ENCODE data around the gene PTPRE. TPM values are rescaled to one million over a fixed set of nuclear protein-coding genes. Genes with fewer than 3 reads are reported as not detected.

PTPRE gene
- total RNA-seq, 2 experiments from 2014 or later = 19.9 to 22.3 TPM

GRCh38 chr10:127926455-127926854, 19.6 kb downstream of the PTPRE start:
- H3K4me3 Mint-ChIP-seq = no peak overlapping the region
- DNase-seq (no peak), ATAC-seq (no peak)
- intact Hi-C loops (cut with micrococcal nuclease) = no loop called here
- no peaks in the 10 kb centered on the region for H3K9me3 Mint-ChIP-seq
- H3K4me1 Mint-ChIP-seq (ENCODE audit: low read depth) = no peaks in the 10 kb centered on the region
- ChIA-PET POLR2A (interaction anchor here (0.6 kb wide), 1 partner anchor 47 kb away, joined by 3 read pairs; no protein-coding TSS in a partner anchor), CTCF (interaction anchor here (1.1 to 2.4 kb wide), 2 partner anchors 16 to 85 kb away, joined by 3 to 10 read pairs; no protein-coding TSS in a partner anchor)
- TF ChIP-seq, protein P1, sequence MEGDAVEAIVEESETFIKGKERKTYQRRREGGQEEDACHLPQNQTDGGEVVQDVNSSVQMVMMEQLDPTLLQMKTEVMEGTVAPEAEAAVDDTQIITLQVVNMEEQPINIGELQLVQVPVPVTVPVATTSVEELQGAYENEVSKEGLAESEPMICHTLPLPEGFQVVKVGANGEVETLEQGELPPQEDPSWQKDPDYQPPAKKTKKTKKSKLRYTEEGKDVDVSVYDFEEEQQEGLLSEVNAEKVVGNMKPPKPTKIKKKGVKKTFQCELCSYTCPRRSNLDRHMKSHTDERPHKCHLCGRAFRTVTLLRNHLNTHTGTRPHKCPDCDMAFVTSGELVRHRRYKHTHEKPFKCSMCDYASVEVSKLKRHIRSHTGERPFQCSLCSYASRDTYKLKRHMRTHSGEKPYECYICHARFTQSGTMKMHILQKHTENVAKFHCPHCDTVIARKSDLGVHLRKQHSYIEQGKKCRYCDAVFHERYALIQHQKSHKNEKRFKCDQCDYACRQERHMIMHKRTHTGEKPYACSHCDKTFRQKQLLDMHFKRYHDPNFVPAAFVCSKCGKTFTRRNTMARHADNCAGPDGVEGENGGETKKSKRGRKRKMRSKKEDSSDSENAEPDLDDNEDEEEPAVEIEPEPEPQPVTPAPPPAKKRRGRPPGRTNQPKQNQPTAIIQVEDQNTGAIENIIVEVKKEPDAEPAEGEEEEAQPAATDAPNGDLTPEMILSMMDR (IDR thresholded peaks at IDR 0.05) = no peak
- no peak overlapping the region for H3K27ac Mint-ChIP-seq
- no peaks in the 10 kb centered on the region for H3K27me3 Mint-ChIP-seq
- no peaks in the 10 kb centered on the region for H3K36me3 Mint-ChIP-seq (ENCODE audit: low read depth)

DNA sequence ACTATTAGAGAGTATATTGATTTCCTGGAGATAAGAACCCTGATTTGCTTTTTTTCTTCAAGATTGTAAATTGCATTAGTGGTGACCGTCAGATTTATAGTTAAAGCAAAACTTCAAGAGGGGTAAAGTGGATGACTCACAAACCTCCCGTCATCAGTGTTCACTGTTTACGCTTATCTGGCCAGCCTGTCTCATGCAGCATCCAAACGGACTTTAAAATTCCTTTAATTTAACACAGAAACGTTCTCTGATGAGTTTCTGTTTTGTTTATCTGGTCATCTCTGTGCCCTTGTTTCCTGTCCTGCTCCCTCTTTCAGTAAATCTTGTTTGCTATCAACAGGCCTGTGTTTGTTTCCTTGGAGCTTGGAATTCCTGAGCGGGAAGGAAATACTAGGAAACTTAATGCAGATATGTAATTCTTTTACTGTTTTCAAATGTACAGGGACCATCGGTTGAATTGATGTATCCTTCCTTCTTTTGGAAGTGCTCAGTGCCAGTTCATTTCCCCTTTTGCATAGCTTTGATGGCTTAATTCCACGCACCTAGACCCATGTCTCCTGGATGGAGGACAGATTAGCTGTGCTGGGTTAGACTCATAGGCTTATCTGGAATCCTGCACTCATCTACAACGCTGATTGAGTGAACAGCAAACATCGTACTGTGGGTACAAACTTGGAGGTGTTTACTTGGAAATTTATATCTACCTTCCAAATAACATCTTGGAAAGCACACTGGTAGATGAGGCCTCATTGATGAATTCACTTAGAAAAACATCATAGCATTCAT, 21.3 kb downstream of the PTPRE start:
- Mint-ChIP-seq H3K36me3 (ENCODE audit: low read depth) (no peaks in the 10 kb centered on the region), H3K27me3 (no peaks in the 10 kb centered on the region), H3K27ac (no peak overlapping the region), H3K9me3 (no peaks in the 10 kb centered on the region), H3K4me1 (ENCODE audit: low read depth) (no peaks in the 10 kb centered on the region), H3K4me3 (no peak overlapping the region)
- ChIA-PET POLR2A (no interaction called here), CTCF (no interaction called here)
- ATAC-seq (no peak), DNase-seq (no peak)
- intact Hi-C loops (cut with micrococcal nuclease) = no loop called here
- TF ChIP-seq, protein P1 (IDR thresholded peaks at IDR 0.05) = no peak

- TF ChIP-seq, protein P1 (IDR thresholded peaks at IDR 0.05) = no peak
- intact Hi-C loops (cut with micrococcal nuclease) = no loop called here
- no peaks in the 10 kb centered on the region for H3K9me3 Mint-ChIP-seq
- no peaks in the 10 kb centered on the region for H3K36me3 Mint-ChIP-seq (ENCODE audit: low read depth)
- DNase-seq (no peak), ATAC-seq (no peak)
- no peak overlapping the region for H3K27ac Mint-ChIP-seq
- no peaks in the 10 kb centered on the region for H3K27me3 Mint-ChIP-seq
- ChIA-PET CTCF (no interaction called here), POLR2A (interaction anchor here (0.6 kb wide), 1 partner anchor 98 kb away, joined by 3 read pairs; no protein-coding TSS in a partner anchor)
- H3K4me1 Mint-ChIP-seq (ENCODE audit: low read depth) = no peaks in the 10 kb centered on the region
- no peak overlapping the region for H3K4me3 Mint-ChIP-seq
Measured at GRCh38 chr10:127932521-127933270, 25.8 kb downstream of the PTPRE start.

DNA sequence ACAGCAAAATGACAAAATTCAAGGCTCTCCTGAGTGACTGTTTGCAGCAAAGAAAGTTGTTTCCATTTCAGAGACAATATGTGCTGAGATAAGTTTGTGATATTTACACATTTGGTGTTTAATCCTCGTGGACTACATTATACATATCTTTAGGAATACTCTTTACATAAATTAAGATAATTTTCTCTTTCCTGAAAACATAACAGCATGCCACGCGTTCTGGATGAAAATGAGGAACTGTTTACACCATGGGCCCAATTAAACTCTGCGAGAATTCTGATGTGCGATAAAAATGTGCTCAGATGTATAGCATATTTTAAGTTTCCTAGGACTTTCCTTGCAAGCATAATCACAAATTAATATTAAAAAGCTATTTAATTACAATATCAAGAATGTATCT, 26.4 kb downstream of the PTPRE start:
- intact Hi-C loops (cut with micrococcal nuclease) = no loop called here
- peaks cover 4% of the 10 kb centered on the region for H3K27me3 Mint-ChIP-seq
- no peaks in the 10 kb centered on the region for H3K9me3 Mint-ChIP-seq
- ATAC-seq = no peak
- H3K4me3 Mint-ChIP-seq = no peak overlapping the region
- no peaks in the 10 kb centered on the region for H3K4me1 Mint-ChIP-seq (ENCODE audit: low read depth)
- TF ChIP-seq, protein P1 (IDR thresholded peaks at IDR 0.05) = no peak
- POLR2A ChIA-PET = no interaction called here
- no peak for DNase-seq
- no peak overlapping the region for H3K27ac Mint-ChIP-seq
- CTCF ChIA-PET = no interaction called here
- no peaks in the 10 kb centered on the region for H3K36me3 Mint-ChIP-seq (ENCODE audit: low read depth)

DNA sequence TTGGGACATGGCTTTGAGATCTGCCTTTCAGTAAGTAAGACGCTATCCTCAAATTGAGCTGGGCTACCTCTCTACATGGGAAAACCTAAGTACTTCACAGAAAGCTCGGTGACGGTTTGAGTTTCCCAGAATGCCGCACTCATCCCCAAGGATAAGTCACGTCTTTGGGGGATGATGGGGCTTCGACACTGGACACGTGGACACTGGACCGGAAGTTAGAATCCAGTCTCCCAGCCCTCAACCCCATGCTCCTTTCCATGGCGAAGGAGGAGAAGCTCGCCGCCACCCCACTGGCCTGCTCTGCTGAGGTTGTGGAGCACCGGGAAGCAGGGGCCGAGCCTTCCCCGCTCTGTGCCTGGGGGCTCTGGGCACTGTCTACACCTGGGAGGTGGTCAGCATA, 27.5 kb downstream of the PTPRE start:
- ATAC-seq (no peak), DNase-seq (no peak)
- intact Hi-C loops (cut with micrococcal nuclease) = no loop called here
- TF ChIP-seq, protein P1 (IDR thresholded peaks at IDR 0.05) = no peak
- Mint-ChIP-seq H3K36me3 (ENCODE audit: low read depth) (no peaks in the 10 kb centered on the region), H3K9me3 (no peaks in the 10 kb centered on the region), H3K27me3 (peaks cover 6% of the 10 kb centered on the region), H3K4me1 (ENCODE audit: low read depth) (no peaks in the 10 kb centered on the region), H3K4me3 (no peak overlapping the region), H3K27ac (no peak overlapping the region)
- CTCF ChIA-PET = no interaction called here
- POLR2A ChIA-PET = no interaction called here

Measured in activated CD8-positive, alpha-beta T cell treated with anti-CD3 and anti-CD28 coated beads for 36 hours (primary cell).